HepG2 (cell line): ENCODE data around the gene TOMM20. TPM values are rescaled to one million over a fixed set of nuclear protein-coding genes. Genes with fewer than 3 reads are reported as not detected.
"Not testable (repeated sequence)": the region's sequence is repeated elsewhere in the genome, so short reads cannot be mapped to it uniquely, and the experiment has no call there.

ENCODE experiments used
- ATAC-seq: fragments of 200-7000 bp; cut with Tn5 transposase; 3 replicates; pipeline ENCODE4 v1.9.1; 2020; ENCODE audit warnings: mild to moderate bottlenecking, moderate library complexity
- BruUV-seq: library from RNA; stranded (reverse); fragments of 400-500 nt; replicated peaks from 2 replicates; lab custom pipeline; 2021; lab: Mats Ljungman, UMichigan
- CTCF ChIA-PET: fragments of 300-600 bp; formaldehyde crosslinking; extraction: SDS; loops from one replicate; lab custom pipeline; 2021; ENCODE audit warnings: low total read pairs, inconsistent platforms, low intra/inter-chr PET ratio; lab: Yijun Ruan, JAX
- POLR2A ChIA-PET: fragments of 350-600 bp; sonication (Branson Sonifier 250); formaldehyde crosslinking; loops from one replicate; lab custom pipeline; 2020; ENCODE audit warnings: antibody characterized with exemption, inconsistent platforms; lab: Yijun Ruan, JAX
- DNase-seq: peaks from one replicate; pipeline ENCODE4 v3.0.0-alpha.2; 2015; ENCODE audit warnings: low spot score
- FAIRE-seq: peaks from 3 replicates; lab custom pipeline; 2011; peaks lifted over from hg19 to GRCh38; lab: Jason Lieb, UNC
- H2AFZ ChIP-seq: one replicate; pipeline ENCODE4 v1.6.1; 2011; ENCODE audit warnings: low read length, inconsistent platforms
- H3K27ac ChIP-seq: fragments of 300-600 bp; 3 replicates; pipeline ENCODE4 v1.8.0; 2011; ENCODE audit warnings: mixed run types, mild to moderate bottlenecking, mixed read lengths, low read length, inconsistent platforms; ENCODE audit not compliant: insufficient read depth; ENCODE audit errors: extremely low read length
- H3K27me3 ChIP-seq, 2 experiments: fragments of 200-600 bp in 1 of 2; 2 replicates in 1 of 2; 3 replicates in 1 of 2; pipeline versions ENCODE4 v1.6.0 to v1.8.0; 2011; ENCODE audit warnings: low read length in 2 of 2, mild to moderate bottlenecking in 2 of 2, moderate library complexity in 2 of 2, inconsistent platforms in 1 of 2; ENCODE audit not compliant: insufficient read depth in 2 of 2, control insufficient read depth in 1 of 2
- H3K36me3 ChIP-seq, 2 experiments: fragments of 200-600 bp in 1 of 2; replicated peaks in 1 of 2; 2 replicates in 1 of 2; 3 replicates in 1 of 2; pipeline versions ENCODE4 v1.5.1 to v1.8.0; 2011; ENCODE audit warnings: low read length in 2 of 2, inconsistent platforms in 1 of 2; ENCODE audit not compliant: insufficient read depth in 2 of 2, control insufficient read depth in 1 of 2
- H3K4me1 ChIP-seq: 2 replicates; pipeline ENCODE4 v1.5.1; 2012; ENCODE audit warnings: low read length, inconsistent platforms; ENCODE audit not compliant: insufficient read depth
- H3K4me2 ChIP-seq: 2 replicates; pipeline ENCODE4 v1.6.0; 2011; ENCODE audit warnings: low read depth, low read length, inconsistent platforms
- H3K4me3 ChIP-seq, 3 experiments: fragments of 200-600 bp in 1 of 3; sonication (generic), shearing (Covaris generic) in 1 of 3; replicated peaks in 1 of 3; 2 replicates each; pipeline ENCODE4 v1.5.1; 2011 to 2016; ENCODE audit warnings: low read length in 3 of 3, inconsistent platforms in 2 of 3, low read depth in 2 of 3, mild to moderate bottlenecking in 2 of 3, control low read depth in 1 of 3, mixed read lengths in 1 of 3; ENCODE audit not compliant: insufficient read depth in 1 of 3
- H3K79me2 ChIP-seq: one replicate; pipeline ENCODE4 v1.6.1; 2011; ENCODE audit warnings: low read length, inconsistent platforms; ENCODE audit not compliant: insufficient read depth
- H3K9ac ChIP-seq: 2 replicates; pipeline ENCODE4 v1.6.0; 2011; ENCODE audit warnings: mild to moderate bottlenecking, low read depth, low read length, inconsistent platforms; ENCODE audit not compliant: insufficient read depth
- H3K9me3 ChIP-seq: 2 replicates; pipeline ENCODE4 v1.5.1; 2012; ENCODE audit warnings: mild to moderate bottlenecking, low read length
- H4K20me1 ChIP-seq: 2 replicates; pipeline ENCODE4 v1.6.0; 2011; ENCODE audit warnings: inconsistent platforms, mild to moderate bottlenecking, low read length, moderate library complexity; ENCODE audit not compliant: insufficient read depth
- HDAC2 ChIP-seq: sonication (generic); formaldehyde crosslinking; IDR thresholded peaks from 2 replicates; pipeline ENCODE4 v1.4.0; 2020; ENCODE audit warnings: missing genetic modification reagents
- MYC ChIP-seq: sonication (generic); formaldehyde crosslinking; IDR thresholded peaks from 2 replicates; pipeline ENCODE4 v1.9.0; 2021; ENCODE audit warnings: missing genetic modification reagents, borderline replicate concordance
- STAG1 ChIP-seq: sonication (generic); formaldehyde crosslinking; IDR thresholded peaks from 2 replicates; pipeline ENCODE4 v1.4.0; 2020; ENCODE audit warnings: missing genetic modification reagents
- ZNF761 ChIP-seq: sonication (generic); formaldehyde crosslinking; conservative IDR thresholded peaks from 2 replicates; pipeline ENCODE4 v1.4.0; 2020; ENCODE audit warnings: mild to moderate bottlenecking, missing genetic modification reagents
- WGBS: methylation state at CpG from one replicate; pipeline ENCODE4 v1.1.6; 2017; ENCODE audit warnings: low lambda C conversion rate; 5-methylcytosine and 5-hydroxymethylcytosine counted together
- in situ Hi-C: cut with HindIII; loops from 2 replicates; pipeline ENCODE4 v1.10.0; 2017; ENCODE audit warnings: low pct_unique_long_range_greater_than_20kb; ENCODE audit not compliant: extremely low pct_ligation_motif_present
- intact Hi-C: fragments of 100-400 bp; cut with micrococcal nuclease; formaldehyde crosslinking; loops from one replicate; pipeline ENCODE4 v1.10.0; 2022; ENCODE audit not compliant: unreplicated experiment
- polyA plus RNA-seq, 8 experiments: library from polyadenylated mRNA; depleted of rRNA in 3 of 8; stranded (reverse) in 7 of 8; unstranded in 1 of 8; fragments of >200 nt; fragmentation: Illumina TruSeq in 4 of 8; extraction: Trizol in 4 of 8; gene quantifications; 2 replicates each; pipeline versions ENCODE4 v1.2.1 to v1.2.3, GENCODE V29; 2011 to 2016; ENCODE audit warnings: low read depth in 4 of 8, missing spikeins in 1 of 8, mixed read lengths in 1 of 8; ENCODE audit not compliant: insufficient read depth in 1 of 8
- total RNA-seq, 5 experiments: library from RNA; depleted of rRNA; stranded (reverse); fragments of >200 nt; fragmentation: Illumina TruSeq; extraction: Trizol; gene quantifications; 2 replicates each; pipeline ENCODE4 v1.2.3, GENCODE V29; 2016; ENCODE audit warnings: low read depth in 1 of 5
- TF ChIP-seq, protein P1 (sequence below): sonication (generic); formaldehyde crosslinking; IDR thresholded peaks from one replicate; pipeline ENCODE4 v1.5.1; 2020; ENCODE audit warnings: mild to moderate bottlenecking, missing genetic modification reagents; ENCODE audit errors: not compliant biosample characterization

Gene TOMM20
- total and polyA plus RNA-seq, 2 of the 13 experiments (the other 11 are each of a cell fraction or from before 2014, with no cell fraction given): 153 to 376 TPM

DNA sequence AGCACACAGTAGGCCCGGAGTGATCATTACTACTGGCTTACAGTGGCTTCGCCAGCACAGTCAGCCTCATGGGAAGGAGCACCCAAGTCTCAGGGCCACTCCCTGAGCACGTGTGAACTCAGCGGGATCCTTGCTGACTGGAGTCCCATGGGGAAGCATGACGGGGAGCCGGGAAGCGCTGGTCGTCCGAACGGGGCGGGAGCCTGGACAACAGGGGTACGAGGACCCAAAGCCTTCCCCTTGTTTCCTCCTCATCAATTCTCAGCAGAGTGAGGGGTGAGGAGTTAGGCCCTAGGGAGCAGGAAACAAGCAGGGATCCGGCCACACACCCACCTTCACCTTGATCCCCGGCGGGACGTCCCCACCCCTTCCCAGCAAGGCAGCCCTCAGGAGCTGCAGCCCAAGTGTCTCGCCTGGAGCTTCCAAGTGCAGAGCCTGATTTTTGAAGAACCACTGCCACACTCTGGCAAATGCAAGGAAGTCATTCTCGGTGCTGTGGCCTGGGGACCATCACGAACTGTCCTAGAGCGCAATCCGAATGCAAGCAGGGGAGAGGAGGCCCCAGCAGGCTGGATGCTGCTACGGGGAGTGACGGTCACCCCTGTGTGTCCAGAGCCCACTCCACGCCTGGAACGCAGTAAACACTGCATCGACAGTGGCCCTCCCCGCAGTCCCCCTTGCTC lies 35.5 kb downstream of the TOMM20 start (continued):
- TF ChIP-seq, protein P1, sequence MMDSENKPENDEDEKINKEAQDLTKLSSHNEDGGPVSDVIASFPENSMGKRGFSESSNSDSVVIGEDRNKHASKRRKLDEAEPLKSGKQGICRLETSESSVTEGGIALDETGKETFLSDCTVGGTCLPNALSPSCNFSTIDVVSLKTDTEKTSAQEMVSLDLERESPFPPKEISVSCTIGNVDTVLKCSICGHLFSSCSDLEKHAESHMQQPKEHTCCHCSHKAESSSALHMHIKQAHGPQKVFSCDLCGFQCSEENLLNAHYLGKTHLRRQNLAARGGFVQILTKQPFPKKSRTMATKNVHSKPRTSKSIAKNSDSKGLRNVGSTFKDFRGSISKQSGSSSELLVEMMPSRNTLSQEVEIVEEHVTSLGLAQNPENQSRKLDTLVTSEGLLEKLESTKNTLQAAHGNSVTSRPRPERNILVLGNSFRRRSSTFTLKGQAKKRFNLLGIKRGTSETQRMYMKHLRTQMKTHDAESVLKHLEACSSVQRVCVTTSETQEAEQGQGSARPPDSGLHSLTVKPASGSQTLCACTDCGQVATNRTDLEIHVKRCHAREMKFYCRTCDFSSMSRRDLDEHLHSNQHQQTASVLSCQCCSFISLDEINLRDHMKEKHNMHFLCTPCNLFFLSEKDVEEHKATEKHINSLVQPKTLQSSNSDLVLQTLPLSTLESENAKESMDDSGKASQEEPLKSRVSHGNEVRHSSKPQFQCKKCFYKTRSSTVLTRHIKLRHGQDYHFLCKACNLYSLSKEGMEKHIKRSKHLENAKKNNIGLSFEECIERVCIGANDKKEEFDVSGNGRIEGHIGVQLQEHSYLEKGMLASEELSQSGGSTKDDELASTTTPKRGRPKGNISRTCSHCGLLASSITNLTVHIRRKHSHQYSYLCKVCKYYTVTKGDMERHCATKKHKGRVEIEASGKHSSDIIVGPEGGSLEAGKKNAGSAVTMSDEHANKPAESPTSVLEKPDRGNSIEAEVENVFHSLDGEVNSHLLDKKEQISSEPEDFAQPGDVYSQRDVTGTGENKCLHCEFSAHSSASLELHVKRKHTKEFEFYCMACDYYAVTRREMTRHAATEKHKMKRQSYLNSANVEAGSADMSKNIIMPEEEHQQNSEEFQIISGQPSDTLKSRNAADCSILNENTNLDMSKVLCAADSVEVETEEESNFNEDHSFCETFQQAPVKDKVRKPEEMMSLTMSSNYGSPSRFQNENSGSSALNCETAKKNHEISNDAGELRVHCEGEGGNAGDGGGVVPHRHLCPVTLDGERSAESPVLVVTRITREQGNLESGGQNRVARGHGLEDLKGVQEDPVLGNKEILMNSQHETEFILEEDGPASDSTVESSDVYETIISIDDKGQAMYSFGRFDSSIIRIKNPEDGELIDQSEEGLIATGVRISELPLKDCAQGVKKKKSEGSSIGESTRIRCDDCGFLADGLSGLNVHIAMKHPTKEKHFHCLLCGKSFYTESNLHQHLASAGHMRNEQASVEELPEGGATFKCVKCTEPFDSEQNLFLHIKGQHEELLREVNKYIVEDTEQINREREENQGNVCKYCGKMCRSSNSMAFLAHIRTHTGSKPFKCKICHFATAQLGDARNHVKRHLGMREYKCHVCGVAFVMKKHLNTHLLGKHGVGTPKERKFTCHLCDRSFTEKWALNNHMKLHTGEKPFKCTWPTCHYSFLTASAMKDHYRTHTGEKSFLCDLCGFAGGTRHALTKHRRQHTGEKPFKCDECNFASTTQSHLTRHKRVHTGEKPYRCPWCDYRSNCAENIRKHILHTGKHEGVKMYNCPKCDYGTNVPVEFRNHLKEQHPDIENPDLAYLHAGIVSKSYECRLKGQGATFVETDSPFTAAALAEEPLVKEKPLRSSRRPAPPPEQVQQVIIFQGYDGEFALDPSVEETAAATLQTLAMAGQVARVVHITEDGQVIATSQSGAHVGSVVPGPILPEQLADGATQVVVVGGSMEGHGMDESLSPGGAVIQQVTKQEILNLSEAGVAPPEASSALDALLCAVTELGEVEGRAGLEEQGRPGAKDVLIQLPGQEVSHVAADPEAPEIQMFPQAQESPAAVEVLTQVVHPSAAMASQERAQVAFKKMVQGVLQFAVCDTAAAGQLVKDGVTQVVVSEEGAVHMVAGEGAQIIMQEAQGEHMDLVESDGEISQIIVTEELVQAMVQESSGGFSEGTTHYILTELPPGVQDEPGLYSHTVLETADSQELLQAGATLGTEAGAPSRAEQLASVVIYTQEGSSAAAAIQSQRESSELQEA: peak; percentile 72
- TF ChIP-seq MYC (CRISPR knock-in tag) (peak; percentile 14; the same call in 1 of the 2 replicates), STAG1 (peak; percentile 92), ZNF761 (CRISPR knock-in tag) (peak; percentile 27; the same call in 1 of the 2 replicates), HDAC2 (CRISPR knock-in tag) (peak; percentile 41; the same call in 1 of the 2 replicates)

DNA sequence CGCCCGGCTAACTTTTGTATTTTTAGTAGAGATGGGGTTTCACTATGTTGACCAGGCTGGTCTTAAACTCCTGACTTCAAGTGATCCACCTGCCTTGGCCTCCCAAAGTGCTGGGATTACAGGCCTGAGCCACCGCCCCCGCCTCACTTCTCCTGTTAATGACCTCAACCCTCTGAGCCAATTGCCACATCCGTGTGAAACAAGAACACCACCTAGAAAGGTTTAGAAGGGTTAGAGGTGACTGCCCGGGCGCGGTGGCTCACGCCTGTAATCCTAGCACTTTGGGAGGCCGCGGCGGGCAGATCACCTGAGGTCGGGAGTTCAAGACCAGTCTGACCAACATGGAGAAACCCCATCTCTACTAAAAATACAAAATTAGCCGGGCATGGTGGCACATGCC lies 36.2 kb downstream of the TOMM20 start:
- CTCF ChIA-PET, H3K27ac ChIP-seq, H3K36me3 ChIP-seq, H3K4me3 ChIP-seq, H2AFZ ChIP-seq, ATAC-seq, H3K9me3 ChIP-seq, H4K20me1 ChIP-seq, DNase-seq, BruUV-seq, H3K9ac ChIP-seq, H3K4me2 ChIP-seq, H3K79me2 ChIP-seq, H3K27me3 ChIP-seq, POLR2A ChIA-PET, FAIRE-seq: not testable (repeated sequence)
- H3K4me1 ChIP-seq: peaks cover 50% of the 10 kb centered on the region
- intact Hi-C loops: loop anchor here (10.0 kb wide), 1 partner anchor 692 kb away; no protein-coding TSS in a partner anchor
- 98% methylated on average over 14 of the region's 14 CpGs for WGBS
- in situ Hi-C loops: loop anchor here (5.0 kb wide), 2 partner anchors 495 to 595 kb away; no protein-coding TSS in a partner anchor

DNA sequence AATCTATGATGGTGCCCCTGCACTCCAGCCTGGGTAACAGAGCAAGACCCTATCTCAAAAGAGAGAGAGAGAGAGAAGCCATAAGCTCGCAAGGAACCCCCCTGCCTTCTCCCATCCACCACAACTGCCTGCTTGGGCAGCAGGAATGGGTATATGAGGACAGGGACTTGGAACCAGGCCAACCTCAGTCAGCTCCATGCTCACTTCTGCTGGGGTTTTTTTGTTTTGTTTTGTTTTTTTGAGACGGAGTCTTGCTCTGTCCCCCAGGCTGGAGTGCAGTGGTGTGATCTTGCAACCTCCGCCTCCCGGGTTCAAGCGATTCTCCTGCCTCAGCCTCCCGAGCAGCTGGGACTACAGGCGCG lies 36.6 kb downstream of the TOMM20 start:
- H4K20me1 ChIP-seq, H3K9ac ChIP-seq, FAIRE-seq, H3K36me3 ChIP-seq, H3K27ac ChIP-seq, POLR2A ChIA-PET, H3K4me2 ChIP-seq, H3K4me3 ChIP-seq, H2AFZ ChIP-seq, DNase-seq, ATAC-seq, CTCF ChIA-PET, H3K27me3 ChIP-seq, H3K79me2 ChIP-seq, H3K9me3 ChIP-seq, BruUV-seq: not testable (repeated sequence)
- 95% methylated on average over 8 of the region's 8 CpGs for WGBS
- intact Hi-C loops: loop anchor here (10.0 kb wide), 1 partner anchor 693 kb away; no protein-coding TSS in a partner anchor
- in situ Hi-C loops: loop anchor here (5.0 kb wide), 2 partner anchors 495 to 595 kb away; no protein-coding TSS in a partner anchor
- H3K4me1 ChIP-seq: peaks cover 50% of the 10 kb centered on the region
